Central memory CD4-positive, alpha-beta T cell (primary cell): ENCODE results near the gene EFL1.
"Not testable (repeated sequence)": the region's sequence is repeated elsewhere in the genome, so short reads cannot be mapped to it uniquely, and the experiment has no call there.

ENCODE experiments used
- DNase-seq: peaks from one replicate; pipeline ENCODE4 v3.0.0; 2022
- total RNA-seq, 3 experiments: gene quantifications; one replicate each; lab custom pipeline; 2026; lab: John Stamatoyannopoulos, UW

The EFL1 gene
- total RNA-seq: 28.6 to 48.9 (median 38.3) reads per million in 3 experiments

DNA sequence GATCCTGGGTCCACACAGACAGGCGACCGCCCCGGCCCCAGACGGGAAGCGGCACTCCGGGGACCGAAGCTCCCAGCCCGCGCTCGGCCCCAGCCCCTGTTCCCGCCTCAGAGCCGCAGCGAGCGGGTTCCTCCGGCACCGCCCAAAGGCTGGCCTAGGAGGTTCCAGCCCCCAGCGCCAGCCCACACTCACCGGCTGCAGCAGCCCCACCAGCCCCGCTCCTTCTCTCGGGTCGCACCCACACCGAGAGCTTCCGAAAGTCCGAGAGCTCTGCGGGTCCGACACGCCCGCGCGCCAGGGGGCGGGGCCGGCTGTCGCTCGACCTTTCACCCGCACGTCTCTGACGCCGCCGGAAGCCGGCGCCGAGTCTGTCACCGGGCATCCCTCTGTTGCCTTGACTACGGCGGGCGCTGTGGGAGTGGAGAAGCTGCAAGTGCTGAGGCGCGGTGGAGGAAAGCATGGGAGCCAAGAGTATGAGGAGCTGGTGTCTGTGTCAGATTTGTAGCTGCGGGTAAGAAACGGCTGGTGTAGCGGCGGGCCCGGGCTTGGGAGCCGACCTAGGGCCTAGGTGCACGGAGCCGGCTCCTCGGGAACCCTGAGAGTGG lies at the start of gene EFL1, which contains the start of gene SAXO2:
EFL1 (minus strand) TSS at position 313 of the 605 bp plus-strand sequence. CDS start 956 bp downstream, outside the sequence.
SAXO2 (plus strand) TSS at position 397 of the 605 bp plus-strand sequence; CDS start at position 459, 62 bp downstream.
- DNase-seq: peak; percentile 90

DNA sequence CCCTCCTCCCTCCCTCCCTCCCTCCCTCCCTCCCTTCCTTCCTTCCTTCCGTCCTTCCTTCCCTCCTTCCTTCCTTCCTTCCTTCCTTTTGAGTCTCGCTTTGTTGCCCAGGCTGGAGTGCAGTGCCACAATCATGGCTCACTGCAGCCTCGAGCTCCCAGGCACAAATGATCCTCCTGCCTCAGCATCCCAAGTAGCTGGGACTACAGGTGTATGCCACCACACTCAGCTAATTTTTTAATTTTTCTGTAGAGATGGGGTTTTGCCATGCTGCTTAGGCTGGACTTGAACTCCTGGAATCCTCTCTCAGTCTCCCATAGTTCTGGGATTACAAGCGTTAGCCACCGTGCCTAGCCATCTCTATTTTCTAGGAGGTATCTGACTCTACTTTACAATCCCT lies 48.8 kb upstream of the EFL1 start:
- not testable (repeated sequence) for DNase-seq

DNA sequence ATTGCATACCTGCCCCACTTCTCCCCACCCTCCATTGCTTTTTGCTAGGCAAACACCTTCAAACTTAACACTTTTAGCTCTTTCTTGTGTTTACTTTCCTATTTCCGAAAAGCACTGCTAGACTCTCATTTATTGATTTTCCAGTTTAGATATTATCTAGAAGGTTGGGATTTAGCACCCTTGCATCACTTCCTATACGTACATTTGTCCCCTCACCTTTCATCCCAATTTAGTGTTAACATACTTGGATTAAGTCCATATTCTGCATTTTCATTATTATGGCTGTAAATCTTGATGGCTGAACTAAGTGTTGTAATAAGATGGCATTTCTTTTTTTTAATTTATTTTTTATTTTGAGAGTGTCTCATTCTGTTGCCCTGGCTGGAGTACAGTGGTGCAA lies 47.3 kb upstream of the EFL1 start:
- no peak for DNase-seq

DNA sequence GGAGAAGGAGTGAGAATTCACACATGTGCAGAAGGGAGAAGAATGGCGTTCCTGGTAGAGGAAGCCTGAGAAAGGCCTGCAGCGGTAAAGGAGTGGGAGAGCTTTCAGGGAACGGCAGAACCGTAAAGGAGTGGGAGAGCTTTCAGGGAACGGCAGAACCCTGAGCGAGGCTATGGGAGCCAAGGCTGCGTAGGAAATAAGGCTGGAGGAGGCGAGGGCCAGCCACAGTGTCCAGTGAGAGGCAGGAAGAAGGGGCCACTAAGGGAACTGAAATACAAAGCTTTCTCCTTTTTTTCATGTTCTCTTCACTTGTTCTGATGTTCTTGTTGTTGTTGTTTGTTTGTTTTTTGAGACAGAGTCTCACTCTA lies 45.2 kb upstream of the EFL1 start:
- DNase-seq: no peak

DNA sequence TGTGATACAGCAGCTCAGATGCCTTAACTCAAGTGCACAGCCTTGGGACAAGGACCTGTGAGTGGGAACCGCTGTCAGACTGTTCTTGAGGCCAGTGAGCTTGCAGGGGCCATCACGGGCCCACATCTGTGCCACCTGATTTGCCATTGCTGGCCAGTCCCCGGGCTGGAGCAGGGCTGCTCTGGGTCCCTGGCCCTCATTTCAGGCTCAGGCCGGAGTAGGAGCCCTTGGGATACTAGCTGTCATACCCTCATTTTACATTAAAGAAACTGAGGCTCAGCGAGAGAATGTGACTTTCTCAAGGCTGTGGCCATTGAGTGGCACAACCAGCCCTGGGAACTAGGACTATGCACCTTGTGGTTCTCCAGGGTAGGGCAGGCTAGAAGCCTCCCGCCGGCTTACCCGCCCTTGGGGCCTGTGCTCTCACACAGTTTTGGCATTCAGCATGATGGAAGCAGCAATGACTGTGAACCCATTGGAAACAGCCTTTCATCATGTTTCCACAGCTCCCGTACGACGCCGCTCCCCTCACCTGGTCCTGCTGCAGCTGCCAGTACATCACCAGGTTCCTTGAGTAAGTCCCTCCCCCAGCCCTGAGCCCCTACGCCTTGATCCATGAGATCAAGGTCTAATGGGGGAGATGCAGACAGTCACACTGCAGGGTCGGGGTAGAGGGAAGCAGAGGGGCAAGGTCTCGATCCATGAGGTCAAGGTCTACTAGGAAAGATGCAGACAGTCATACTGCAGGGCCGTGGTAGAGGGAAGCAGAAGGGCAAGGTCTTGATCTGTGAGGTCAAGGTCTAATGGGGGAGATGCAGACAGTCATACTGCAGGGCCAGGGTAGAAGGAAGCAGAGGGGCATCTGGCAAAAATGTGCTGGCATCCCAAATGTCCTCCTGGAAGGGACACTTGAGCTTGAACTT lies 44.5 kb upstream of the EFL1 start:
- DNase-seq: no peak

DNA sequence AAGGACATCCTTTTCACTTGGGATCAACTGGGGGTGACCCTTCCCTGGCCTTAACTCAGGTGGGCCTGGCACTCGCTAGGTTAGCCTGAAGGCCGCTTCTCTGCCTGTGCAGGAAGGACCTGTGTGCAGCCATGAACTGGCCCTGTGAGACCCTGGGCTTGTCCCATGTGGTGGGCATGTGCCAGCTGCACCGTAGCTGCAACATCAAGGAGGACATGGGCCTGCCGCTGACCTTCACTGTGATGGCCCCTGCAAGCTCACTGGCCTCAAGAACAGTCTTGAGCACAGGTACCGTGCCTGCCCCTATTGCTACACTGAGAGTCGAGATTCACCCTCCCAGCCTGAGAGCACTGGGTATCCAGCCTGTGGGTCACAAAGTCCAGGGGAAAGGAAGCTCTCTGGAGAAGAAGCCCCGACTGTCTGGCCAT lies 43.1 kb upstream of the EFL1 start:
- no peak for DNase-seq

DNA sequence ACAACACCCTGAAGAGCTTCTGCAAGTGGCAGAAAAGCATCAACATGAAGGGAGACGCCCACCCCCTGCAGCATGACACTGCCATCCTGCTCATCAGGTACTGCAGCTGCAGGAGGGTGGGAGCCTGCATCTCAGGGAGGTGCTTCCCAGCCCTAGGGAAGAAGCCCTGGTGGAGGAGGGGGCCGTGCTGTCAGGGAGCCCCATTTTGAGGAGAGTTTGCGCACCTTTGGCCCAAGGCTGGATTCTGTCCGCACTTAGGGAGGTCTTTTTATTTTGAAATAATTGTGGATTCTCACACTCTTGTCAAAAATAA lies 42.2 kb upstream of the EFL1 start:
- DNase-seq: no peak

DNA sequence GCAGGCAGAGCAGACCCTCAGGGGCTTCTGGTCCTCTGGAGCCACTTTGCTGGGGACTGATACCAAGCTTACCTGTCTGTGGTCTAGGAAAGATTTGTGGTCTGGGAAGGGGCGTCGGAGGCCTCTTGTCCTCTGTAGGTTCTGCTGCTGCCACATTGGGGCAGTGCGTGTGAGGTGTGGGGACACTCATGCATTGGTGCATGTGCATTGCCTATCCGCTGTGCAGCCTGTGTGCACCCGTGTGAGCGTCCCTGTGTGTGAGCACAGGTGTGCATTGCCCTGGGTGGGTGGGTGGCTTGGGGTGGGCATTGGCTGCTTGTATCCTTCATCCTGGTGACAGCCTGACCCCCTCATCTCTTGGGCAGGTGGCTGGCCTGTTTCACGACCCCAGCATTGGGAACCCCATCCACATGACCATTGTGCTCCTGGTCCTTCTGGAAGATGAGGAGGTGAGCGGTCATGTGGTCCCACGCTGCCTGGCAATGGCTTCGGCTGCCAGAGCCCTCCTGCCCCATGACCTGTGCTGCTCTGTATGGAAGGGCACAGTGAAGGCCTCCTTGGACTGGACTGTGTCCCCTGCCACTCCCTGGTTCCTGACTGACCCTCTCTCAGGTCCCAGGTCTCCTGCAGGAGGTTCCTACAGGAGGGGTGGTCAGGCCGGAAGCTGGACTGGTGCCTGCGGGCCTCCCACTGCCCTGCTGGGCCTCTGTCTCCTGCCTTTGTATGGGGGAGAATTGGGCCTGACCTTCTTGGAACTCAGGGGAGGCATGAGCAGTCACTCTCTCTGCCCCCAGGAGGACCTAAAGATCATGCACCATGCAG lies 41.6 kb upstream of the EFL1 start:
- no peak for DNase-seq

DNA sequence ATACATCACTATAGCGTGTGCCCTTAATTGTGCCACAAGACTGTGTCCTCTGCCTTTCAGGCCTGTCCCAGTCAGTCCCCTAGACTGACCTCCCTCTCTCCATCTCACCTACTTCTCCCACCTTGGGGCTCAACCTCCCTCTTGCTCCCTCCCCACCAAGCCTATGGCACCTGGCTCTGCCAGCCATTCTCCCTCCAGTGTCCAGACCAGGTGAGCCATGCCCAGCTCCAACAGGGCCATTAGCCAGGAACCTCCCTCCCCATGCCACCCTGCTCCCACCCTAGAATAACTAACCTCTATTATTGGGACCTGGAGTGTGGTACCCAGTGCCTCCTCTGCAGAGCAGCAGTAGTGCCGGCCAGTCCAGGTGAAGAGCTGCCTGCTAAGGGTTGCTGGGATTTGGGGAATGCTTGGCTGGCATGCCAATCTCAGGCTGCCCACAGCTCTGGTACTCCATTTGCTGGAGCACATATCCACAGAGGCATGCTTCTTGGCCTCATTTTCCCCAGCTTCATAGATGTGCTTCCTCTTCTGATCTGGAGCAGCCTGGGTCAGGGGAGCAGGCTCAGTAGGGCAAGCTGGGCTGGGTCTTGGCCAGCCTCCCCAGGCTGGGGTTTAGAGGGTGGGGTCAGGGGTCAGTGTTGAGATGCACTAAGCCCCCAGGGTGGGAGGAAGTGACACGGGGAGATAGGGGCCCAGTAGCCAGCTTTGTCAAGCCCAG lies 38.9 kb upstream of the EFL1 start:
- DNase-seq: no peak

DNA sequence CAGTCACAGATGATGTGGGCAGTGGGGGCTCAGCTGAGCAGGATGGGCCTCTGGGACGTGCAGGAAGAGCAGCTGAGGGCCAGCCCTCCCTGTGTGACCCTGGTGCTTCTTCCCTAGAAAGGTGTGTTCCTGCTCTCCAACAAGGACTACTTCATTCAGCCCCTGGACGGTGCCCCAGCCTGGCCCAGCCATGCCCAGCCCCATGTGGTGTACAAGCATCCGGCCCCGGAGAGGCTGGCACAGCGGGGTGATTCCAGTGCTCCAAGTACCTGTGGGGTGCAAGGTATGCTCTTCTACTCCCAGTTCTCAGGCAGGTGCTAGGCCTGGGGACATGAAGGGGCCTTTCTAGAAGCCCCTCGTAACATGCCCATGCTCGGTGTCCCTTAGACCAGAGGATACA lies 38.3 kb upstream of the EFL1 start:
- no peak for DNase-seq

DNA sequence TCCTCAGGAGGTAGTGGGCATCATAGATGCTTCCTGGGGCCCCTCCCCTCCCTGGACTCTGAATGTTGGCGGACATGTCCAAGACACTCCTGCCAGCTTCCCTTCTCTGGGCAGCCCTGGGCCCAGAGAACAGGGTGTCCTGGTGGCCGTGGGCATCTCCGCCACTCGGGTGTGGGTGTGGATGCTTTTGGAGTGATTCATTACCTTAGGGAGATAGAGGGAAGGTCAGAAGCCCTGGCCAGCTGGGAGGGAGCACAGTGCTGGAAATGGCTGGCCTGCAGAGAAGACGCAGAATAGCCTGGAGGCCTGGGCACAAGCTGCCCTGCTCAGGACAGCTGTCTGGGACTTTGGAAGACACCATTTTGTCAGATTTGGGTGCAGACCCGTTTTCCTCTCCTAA lies 37.8 kb upstream of the EFL1 start:
- not testable (repeated sequence) for DNase-seq

DNA sequence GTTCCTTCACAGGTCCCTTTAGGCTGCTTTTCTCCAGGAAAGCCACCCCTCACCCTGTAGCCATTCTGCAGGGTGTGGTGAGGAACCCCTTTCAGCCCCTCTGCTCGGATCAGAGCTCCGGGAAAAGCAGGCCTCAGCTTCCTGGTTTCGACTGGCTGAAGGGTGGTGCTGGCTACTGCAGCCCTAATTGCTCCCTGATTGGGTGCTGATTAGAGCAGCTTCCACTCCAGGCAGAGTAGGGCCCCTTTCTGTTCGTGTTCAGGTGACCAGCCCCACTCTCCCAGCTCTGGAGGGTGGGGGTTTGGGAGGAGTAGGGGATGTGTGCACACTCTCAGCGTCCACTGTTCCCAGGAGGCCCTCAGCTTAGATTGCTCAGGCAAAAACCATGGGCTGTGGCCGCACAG lies 37.0 kb upstream of the EFL1 start:
- not testable (repeated sequence) for DNase-seq

DNA sequence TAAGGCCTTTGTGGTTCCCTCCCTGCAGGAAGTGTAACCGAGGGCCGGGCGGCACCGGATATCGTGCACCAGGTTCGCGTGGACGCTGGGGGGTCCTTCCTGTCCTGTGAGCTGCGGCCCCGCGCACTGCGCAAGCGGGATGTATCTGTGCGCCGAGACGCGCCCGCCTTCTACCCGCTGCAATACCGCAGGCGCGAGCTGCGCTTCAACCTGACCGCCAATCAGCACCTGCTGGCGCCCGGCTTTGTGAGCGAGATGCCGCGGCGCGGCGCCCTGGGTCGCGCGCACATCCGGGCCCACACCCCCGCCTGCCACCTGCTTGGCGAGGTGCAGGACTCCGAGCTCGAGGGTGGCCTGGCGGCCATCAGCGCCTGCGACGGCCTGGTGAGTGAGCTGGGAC lies 36.0 kb upstream of the EFL1 start:
- peak; percentile 63 for DNase-seq

DNA sequence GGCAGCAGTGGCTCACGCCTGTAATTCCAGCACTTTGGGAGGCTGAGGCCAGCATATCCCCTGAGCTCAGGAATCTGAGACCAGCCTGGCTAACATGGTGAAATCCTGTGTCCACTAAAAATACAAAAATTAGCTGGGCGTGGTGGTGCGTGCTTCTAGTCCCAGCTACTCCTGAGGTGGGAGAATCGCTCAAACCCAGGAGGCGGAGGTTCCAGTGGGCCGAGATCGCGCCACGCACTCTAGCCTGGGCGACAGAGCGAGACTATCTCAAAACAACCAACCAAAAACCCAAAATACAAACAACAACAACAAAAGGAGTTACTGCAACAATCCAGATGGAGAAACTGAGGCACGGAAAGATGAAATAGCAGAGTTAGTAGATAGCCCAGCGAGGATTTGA lies 35.5 kb upstream of the EFL1 start:
- no peak for DNase-seq

DNA sequence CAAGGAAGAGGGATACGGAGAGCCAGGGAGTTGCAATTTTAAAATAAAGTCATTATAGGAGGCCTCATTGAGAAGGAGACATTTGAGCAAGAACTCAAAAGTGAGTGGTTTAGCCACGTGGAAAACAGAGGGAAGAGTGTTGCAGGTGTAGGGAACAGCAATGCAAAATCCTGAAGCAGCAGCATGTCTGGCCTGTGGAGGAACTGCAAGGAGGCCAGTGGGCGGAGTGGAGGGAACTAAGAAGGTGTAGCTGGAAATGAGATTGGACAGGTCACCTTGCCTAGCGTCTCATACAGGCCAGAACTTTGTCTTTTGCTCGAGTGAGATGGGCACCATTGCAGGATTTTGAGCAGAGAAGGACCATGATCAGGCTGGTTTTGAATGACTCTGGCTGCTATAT lies 35.0 kb upstream of the EFL1 start:
- no peak for DNase-seq

DNA sequence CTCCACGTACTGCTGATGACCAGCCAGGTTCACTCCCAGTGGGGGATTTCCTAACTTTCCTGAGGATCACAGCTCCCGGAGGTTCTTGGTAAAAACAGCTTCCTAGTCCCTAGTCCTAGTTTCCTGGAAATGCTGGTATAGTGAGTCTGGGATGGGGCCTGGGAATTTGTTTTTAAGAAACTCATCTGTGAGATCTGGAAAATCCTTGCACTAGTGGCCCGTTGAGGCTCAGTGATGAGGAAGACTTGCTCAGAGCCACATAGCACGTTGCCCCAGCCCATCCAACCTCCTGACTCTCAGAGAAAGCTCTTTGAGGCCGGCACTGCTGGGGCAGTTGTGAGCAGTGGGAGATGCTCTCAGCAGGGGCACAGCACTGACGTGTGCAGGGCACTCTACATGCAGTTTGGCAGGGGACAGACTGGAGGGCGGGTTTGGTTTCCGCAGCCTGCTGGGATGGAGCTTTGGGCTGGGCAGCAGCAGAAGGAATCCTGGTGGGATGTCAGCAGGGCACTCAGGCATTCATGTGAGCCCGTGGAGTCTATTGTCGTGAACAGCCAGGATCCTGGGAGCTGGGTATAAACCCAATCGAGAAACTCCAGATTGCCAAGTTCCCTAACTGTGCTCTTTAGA lies 31.6 kb upstream of the EFL1 start:
- DNase-seq: no peak

DNA sequence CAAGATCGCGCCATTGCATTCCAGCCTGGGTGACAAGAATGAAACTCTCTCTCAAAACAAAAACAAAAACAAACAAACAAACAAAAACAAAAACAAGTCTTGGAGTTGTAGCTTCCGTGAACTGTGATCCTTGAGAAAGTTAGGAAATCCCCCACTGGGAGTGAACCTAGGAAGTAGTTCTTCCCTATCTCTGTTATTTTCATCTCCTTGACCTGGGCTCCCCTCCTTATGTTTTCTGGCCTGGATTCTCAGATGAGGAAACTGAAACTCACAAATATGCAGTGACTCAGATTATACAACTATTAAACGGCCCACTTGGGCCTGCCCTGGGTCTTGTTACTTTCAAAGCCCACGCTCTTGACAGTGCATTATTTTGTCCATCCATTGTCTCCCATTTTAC lies 29.7 kb upstream of the EFL1 start:
- no peak for DNase-seq

DNA sequence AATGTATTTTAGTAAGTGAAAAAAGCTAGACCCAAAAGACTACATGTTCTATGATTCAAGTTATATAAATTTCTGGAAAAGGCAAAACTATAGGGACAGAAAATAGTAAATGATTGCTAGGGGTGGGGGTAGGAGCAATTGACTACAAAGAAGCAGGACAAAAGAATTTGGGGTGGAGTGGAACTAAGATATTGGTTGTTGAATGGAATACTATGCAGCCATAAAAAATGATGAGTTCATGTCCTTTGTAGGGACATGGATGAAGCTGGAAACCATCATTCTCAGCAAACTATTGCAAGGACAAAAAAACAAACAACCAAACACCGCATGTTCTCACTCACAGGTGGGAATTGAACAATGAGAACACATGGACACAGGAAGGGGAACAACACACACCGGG lies 25.7 kb upstream of the EFL1 start:
- not testable (repeated sequence) for DNase-seq

DNA sequence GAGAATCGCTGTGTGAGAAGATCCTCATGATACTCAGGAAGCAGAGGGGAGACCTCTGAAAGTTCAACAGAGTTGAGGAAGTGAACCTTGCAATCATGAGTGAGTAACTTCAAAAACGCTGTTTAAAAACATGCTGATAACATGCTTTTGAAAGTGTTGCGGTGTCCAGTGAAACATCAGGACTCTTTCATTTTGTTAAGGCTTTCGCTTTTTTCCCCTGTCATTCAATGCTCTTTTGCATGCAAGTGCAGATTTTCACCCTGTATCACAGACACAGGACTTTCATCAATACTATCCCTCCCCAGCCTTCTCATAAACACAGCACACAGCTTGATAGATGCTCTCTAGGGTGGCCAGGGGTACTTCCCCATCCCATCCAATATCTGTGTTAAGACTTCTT lies 23.9 kb upstream of the EFL1 start:
- peak; percentile 16 for DNase-seq

DNA sequence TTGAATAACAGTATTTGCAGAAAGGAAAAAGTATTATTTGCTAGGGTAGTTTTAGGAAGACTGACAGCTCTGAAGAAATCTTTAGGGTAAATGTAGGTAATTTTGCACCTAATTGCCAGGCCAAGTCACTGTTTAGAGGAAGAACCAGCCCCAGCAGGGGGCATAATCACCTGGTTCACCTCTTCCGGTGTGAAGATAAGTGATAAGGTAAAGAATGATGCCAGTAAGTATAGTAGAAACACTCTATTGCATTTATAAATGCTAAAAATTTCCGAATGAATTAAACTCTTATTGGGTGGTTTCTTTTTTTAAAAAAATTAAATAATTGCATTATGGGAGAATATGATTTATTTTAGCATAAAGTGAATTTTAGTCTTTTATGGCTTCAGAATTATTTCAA lies 21.8 kb upstream of the EFL1 start:
- DNase-seq: not testable (repeated sequence)

DNA sequence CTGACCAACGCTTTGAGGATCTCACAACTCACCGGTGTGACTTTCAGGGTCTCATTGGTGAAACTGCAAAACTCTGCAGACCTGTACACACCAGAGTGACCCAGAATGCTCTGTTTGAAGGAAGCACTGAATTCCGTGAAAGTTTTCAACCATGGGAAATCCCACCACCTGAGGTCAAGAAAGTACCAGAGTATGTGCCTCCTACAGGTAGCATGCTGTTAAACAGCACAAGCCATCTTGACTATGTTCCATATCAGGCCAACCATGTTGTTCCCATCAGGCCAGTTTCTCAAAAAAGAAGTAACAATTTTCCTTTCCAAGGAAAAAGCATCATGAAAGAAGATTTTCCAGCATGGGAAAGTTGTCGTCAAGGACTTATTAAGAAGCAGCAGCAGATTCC lies 19.9 kb upstream of the EFL1 start:
- not testable (repeated sequence) for DNase-seq

DNA sequence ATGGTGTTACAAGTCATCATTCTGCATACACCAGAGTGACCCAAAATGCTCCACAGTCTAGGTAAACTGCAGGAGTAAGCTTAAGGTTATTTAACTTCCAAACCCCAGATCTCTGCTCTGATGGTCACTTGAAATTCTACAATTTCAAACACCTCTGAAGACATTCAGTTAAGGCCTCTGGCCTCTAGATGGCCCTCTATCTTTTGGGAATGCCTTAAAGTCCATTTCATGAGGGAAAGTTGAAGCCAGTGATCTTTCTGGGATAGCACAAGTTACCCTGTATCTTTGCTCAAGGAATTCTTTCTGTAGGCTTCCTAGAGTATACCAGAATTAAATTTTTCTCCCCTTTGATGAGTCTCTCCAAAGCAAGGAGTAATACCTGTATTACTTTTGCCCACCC lies 18.7 kb upstream of the EFL1 start:
- DNase-seq: not testable (repeated sequence)
